ENCODE results near the gene LRRC23.

Gene LRRC23

GRCh38 chr12:6928022-6928702 is 23.5 kb downstream of the LRRC23 start:
- no peak for DNase-seq

DNA sequence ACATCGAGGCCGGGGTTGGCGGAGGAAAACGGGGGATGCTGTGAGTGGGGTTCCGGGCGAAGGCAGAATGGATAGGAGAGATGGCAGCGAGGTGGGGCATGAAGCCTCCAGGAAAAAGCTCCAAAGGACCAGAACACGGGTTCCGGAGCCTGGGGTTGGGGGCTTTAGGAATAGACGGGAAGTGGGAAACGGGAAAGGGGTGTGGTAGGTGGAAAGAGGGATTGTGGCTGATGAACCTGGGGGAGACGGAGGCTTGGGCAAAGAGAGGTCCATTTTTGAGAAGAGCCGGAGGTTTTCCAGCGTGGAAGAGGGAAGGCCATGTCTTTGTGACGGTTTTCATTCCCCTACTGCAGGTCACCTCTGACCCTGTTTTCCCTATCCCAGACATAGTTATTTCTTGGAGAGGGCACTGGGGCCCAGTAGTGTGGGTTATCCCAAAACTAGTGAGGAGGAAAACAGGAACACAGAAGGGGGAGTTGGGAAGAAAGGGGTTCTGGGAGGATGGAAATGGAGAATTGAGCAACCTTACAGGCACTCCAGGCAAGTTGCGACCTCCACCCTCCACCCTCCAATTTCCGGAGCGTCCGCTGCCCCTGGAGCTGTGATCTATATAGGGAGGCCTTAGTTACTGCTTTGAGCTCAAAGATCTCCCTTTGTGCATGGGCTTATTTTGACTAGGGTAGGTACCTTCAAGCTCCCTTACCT is 24.2 kb downstream of the LRRC23 start:
- no peak for DNase-seq

GRCh38 chr12:6929466-6930452 is 25.1 kb downstream of the LRRC23 start:
- DNase-seq: no peak

GRCh38 chr12:6932766-6933165 is 28.1 kb downstream of the LRRC23 start:
- DNase-seq: no peak

- DNase-seq: peak; percentile 38
Observed at GRCh38 chr12:6934110-6934509, 29.5 kb downstream of the LRRC23 start.

- DNase-seq: no peak
Observed at GRCh38 chr12:6935371-6936193, 31.0 kb downstream of the LRRC23 start.

- no peak for DNase-seq
Observed at GRCh38 chr12:6936194-6936635, 31.6 kb downstream of the LRRC23 start.

DNA sequence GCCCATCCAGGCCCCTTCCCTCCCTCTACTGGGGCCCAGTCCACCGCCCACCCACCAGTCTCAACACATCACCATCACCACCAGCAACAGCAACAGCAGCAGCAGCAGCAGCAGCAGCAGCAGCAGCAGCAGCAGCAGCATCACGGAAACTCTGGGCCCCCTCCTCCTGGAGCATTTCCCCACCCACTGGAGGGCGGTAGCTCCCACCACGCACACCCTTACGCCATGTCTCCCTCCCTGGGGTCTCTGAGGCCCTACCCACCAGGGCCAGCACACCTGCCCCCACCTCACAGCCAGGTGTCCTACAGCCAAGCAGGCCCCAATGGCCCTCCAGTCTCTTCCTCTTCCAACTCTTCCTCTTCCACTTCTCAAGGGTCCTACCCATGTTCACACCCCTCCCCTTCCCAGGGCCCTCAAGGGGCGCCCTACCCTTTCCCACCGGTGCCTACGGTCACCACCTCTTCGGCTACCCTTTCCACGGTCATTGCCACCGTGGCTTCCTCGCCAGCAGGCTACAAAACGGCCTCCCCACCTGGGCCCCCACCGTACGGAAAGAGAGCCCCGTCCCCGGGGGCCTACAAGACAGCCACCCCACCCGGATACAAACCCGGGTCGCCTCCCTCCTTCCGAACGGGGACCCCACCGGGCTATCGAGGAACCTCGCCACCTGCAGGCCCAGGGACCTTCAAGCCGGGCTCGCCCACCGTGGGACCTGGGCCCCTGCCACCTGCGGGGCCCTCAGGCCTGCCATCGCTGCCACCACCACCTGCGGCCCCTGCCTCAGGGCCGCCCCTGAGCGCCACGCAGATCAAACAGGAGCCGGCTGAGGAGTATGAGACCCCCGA is 32.2 kb downstream of the LRRC23 start:
- no peak for DNase-seq

- DNase-seq: peak; percentile 97
Observed at GRCh38 chr12:6937481-6938352, 33.1 kb downstream of the LRRC23 start.

DNA sequence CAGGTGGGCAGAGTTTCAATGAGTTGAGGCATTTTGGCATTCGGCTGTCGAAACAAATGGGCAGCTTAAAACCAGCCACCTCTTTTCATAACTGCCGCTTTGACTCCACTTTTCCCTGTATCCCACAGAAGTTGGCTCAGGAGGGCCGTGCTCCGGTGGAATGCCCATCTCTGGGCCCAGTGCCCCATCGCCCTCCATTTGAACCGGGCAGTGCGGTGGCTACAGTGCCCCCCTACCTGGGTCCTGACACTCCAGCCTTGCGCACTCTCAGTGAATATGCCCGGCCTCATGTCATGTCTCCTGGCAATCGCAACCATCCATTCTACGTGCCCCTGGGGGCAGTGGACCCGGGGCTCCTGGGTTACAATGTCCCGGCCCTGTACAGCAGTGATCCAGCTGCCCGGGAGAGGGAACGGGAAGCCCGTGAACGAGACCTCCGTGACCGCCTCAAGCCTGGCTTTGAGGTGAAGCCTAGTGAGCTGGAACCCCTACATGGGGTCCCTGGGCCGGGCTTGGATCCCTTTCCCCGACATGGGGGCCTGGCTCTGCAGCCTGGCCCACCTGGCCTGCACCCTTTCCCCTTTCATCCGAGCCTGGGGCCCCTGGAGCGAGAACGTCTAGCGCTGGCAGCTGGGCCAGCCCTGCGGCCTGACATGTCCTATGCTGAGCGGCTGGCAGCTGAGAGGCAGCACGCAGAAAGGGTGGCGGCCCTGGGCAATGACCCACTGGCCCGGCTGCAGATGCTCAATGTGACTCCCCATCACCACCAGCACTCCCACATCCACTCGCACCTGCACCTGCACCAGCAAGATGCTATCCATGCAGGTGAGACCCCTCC is 34.0 kb downstream of the LRRC23 start:
- DNase-seq: no peak

- no peak for DNase-seq
Observed at GRCh38 chr12:6939191-6939540, 34.5 kb downstream of the LRRC23 start.

- DNase-seq: no peak
Observed at GRCh38 chr12:6941267-6941666, 36.6 kb downstream of the LRRC23 start.

DNA sequence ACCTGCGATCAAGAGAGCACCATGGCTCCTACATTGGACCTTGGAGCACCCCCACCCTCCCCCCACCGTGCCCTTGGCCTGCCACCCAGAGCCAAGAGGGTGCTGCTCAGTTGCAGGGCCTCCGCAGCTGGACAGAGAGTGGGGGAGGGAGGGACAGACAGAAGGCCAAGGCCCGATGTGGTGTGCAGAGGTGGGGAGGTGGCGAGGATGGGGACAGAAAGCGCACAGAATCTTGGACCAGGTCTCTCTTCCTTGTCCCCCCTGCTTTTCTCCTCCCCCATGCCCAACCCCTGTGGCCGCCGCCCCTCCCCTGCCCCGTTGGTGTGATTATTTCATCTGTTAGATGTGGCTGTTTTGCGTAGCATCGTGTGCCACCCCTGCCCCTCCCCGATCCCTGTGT is 37.2 kb downstream of the LRRC23 start:
- no peak for DNase-seq

- DNase-seq: no peak
Observed at GRCh38 chr12:6942331-6942665, 37.7 kb downstream of the LRRC23 start.

- DNase-seq: peak; percentile 89
Observed at GRCh38 chr12:6943389-6943721, 38.7 kb downstream of the LRRC23 start.

DNA sequence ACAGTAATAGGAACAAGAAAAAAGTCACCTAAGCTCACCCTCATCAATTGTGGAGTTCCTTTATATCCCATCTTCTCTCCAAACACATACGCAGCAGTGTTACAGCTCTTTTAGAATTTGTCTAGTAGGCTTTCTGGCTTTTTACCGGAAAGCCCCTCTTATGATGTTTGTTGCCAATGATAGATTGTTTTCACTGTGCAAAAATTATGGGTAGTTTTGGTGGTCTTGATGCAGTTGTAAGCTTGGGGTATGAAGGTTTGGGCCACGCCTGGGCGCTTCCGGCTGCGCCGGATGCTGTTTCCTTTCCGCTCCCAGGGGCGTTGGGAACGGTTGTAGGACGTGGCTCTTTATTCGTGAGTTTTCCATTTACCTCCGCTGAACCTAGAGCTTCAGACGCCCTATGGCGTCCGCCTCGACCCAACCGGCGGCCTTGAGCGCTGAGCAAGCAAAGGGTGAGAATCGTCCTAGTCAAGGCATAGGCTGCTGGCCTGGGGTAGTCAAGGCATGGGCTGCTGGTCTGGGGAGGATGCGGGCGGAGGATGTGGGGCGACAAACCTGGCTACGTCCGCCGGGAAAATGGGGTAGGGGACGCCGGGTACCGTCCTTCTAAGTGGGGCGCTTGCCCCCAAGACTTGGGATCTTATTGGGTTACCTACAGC is 39.2 kb downstream of the LRRC23 start, which contains the start of the genes C12orf57 and RNU7-1:
C12orf57 (plus strand) TSS at position 301 of the 659 bp plus-strand sequence; CDS start at position 401, 100 bp downstream.
RNU7-1 (plus strand) TSS at position 95 of the 659 bp plus-strand sequence.
- DNase-seq: peak; percentile 84

DNA sequence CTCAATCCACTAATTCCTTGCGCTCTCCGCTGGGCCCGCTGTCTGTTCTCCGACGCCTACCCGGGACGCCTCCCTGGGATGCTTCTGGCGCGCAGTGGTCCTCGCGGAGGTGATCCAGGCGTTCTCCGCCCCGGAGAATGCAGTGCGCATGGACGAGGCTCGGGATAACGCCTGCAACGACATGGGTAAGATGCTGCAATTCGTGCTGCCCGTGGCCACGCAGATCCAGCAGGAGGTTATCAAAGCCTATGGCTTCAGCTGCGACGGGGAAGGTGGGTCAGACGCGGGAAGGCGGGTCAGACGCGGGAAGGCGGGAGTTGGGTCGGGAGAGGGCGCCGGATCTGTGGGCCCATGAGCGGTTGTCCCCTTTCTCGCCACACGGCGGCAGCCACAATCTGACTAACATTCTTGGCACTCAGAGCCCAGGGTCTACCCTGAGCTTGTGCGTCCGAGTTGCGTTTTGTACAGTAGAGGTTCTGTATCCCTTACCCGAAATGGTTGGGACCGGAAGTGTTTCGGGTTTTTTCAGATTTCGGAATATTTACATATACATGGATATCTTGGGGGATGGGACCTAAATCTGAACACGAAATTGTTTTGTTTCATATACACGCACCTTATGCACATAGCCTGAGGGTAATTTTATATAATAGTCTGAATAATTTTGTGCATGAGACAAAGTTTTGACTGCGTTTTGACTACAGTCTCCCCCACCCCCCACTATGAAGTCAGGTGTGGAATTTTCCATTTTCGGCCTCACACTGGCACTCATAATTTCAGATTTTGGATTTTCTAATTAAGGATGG is 40.0 kb downstream of the LRRC23 start:
- DNase-seq: peak; percentile 95

- DNase-seq: no peak
Observed at GRCh38 chr12:6945613-6946012, 41.0 kb downstream of the LRRC23 start.
